T-helper 2 cell (primary cell): ENCODE data around the gene SQOR.
A peak's percentile ranks its signal among the peaks of the same experiment; 100 is the strongest.

Experiments
- DNase-seq, 5 experiments: peaks; one replicate each; pipeline versions ENCODE4 v3.0.0 to v3.0.0-alpha.2; 2012 to 2022
- total RNA-seq, 2 donors: gene quantifications; one replicate each; lab custom pipeline; 2026; lab: John Stamatoyannopoulos, UW

Gene SQOR
- 8.1 to 15.2 reads per million in 2 donors for total RNA-seq

GRCh38 chr15:45634432-45635190, at the start of gene SQOR:
SQOR (plus strand) TSS chr15:45635029; CDS start chr15:45658924, 23,895 bp downstream.
- DNase-seq, result peak; percentile 30 to 88 (median 47)

GRCh38 chr15:45585069-45585791, 49.6 kb upstream of the SQOR start:
- no peak for DNase-seq

GRCh38 chr15:45586125-45586524, 48.7 kb upstream of the SQOR start:
- no peak for DNase-seq

DNA sequence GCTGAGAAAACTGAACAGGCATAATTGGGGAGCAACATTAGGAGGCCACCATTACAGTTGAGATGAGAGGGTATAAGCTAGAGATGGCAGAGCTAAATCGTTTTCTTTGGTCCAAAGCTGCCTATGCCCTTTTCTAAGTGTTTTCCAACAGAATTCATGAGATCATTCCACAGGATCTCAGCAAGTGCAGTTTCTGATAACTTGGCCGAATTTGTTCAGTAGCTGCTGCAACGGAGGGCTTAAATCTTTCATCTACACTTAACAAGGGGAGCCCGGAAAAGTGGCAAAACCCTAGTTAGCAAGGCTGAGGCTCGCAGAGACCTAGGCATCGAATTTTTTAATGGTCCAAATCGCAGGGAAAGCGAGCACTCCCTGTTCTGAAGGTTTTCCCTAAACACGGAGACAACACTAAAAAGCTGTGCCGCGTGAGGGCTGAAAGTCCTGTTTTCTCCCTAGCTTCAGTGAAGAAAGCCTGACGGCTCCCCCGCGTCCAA, 48.2 kb upstream of the SQOR start:
- no peak for DNase-seq

DNA sequence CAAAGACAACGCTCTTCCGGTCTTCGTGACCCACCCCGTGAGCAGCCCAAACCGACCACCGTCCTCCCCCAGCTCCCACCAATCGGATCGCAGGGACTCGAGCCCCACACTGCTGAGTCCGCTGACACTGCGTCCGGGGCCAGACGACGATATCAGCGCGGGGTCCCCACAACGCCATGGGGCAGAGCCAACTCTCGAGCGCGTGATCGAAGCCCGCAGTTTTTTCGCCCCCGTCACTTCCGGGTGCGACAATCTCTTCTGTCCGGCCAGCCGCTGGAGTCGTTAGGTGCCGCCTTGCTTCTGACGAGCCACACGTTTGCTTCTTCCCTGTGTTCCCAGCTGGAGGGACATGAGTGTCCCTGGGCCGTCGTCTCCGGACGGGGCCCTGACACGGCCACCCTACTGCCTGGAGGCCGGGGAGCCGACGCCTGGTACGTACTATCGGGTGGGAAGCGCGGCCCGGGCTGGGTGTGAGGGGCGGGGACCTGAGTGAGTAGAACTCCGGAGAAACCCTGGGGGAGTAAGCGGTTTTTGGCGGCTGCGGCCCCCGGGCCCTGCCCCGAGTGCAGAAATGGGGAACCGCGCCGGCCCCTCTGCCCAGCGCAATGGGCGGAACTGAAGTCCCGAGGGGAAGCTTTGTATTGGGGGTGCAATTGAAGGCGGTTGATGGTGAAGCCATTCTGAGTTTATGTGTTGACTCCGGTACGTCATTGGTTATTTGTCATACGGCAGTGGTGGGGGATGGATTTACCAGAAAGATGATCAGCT, 47.5 kb upstream of the SQOR start, which contains the start of gene BLOC1S6:
BLOC1S6 (plus strand) TSS at position 285 of the 768 bp plus-strand sequence; CDS start at position 350, 65 bp downstream.
- peak; percentile 74 to 94 (median 86) for DNase-seq

- DNase-seq, result no peak
These were observed 47.0 kb upstream of the SQOR start for GRCh38 chr15:45587863-45588170.

DNA sequence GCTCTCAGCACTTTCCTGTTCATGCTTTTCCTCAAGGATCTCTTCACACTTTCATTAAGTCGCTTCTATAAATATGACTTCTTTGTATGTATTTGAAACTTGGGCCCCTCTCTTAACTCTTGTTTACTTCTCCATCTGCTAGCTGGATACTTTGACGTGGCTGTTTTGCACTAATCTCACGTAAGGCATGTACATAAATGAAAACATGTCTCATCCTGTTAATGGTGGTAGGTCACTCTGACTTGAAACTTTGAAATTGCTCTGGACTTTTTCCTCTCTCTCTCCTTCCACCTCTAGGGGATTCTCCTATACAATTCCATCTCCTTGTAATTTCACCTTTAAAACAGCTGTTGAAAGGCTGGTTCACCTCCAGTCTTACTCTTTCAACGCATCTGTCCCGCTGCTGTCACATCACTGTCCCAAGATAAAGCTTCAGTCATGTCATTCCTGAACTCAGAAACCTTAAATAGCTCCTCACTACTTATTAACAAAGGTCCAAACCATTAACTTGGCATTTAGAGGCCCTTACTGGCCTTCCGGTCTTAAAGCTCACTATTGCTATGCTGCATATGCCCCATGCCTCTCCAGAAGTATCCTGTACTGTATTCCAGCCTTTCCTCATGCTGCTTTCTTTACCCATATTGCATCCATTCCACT, 46.5 kb upstream of the SQOR start:
- peak in 1 of 5 experiments; percentile 31 for DNase-seq

- no peak for DNase-seq
These were observed 45.6 kb upstream of the SQOR start for GRCh38 chr15:45589256-45589655.

DNA sequence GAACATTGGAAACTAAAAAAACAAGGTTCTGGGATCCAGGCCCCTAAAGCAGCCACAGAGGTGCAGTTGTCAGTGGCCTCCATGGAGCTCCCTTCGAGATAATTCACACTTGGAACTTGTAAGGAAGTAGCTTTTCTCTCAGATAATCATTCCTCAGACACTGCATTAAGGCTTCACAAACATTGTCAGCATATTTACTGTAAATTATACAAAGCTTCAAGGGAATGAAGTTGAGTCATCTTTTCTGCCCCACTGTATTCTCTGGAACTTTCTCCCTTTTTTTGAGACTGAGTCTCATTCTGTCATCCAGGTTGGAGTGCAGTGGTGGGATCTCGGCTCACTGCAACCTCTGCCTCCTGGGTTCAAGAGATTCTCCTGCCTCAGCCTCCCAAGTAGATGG, 40.5 kb upstream of the SQOR start:
- no peak for DNase-seq

- DNase-seq, result no peak
These were observed 39.8 kb upstream of the SQOR start for GRCh38 chr15:45594835-45595530.

- no peak for DNase-seq
These were observed 30.9 kb upstream of the SQOR start for GRCh38 chr15:45603881-45604280.

- no peak for DNase-seq
These were observed 30.5 kb upstream of the SQOR start for GRCh38 chr15:45604326-45604725.

DNA sequence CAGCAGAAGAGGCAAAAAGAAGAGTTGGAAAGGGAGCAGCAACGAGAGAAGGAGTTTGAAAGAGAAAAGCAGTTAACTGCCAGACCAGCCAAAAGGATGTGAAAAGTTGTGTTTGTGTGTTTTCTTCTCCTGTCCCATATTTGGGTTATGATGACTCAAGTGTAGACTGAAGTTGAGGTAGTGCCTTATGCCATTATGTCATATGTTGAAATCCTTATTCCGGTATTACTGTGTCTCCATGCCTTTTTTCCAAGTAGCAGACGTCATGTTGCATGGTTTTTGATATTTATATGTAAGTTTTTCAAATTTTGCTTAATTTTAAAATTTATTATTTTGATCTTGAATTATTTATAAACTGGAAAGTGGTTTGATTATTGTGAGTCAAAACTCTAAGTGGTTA, 28.4 kb upstream of the SQOR start:
- DNase-seq, result no peak

- no peak for DNase-seq
These were observed 28.0 kb upstream of the SQOR start for GRCh38 chr15:45606841-45607240.

- no peak for DNase-seq
These were observed 23.5 kb upstream of the SQOR start for GRCh38 chr15:45611305-45611704.

DNA sequence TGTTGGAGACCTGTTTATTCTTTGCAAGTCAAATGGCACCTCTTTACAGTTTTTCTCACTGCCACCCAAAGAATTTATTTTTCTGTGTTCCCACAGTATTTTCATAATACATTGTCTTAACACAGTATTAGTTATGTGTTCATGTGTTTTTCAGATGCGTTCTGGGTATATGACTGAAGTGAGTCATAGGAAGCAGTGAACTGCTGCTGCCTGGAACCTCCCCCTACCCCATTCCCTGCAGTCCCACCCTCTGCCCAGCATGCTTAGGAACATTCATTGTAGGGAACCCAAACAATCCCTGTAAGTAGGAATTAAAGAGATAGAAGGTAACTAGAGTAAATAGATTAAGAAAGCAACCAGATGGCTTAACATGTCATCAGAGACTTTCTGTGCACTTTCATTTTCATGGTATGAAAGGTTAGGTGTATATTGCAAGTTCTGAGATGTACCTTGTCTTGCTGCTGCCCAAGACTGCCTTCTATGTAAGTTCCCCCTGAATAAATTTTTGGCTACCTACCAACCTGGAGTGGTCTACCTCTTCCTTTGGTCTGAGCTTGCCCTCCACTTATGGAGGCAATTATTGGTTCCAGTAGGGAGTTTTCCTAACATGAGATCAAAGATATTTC, 21.9 kb upstream of the SQOR start:
- no peak for DNase-seq

- DNase-seq, result no peak
These were observed 17.9 kb upstream of the SQOR start for GRCh38 chr15:45616901-45617323.

- peak in 1 of 5 experiments; percentile 60 for DNase-seq
These were observed 16.0 kb upstream of the SQOR start for GRCh38 chr15:45618813-45619212.

GRCh38 chr15:45628136-45628535, 6.7 kb upstream of the SQOR start:
- DNase-seq, result no peak

DNA sequence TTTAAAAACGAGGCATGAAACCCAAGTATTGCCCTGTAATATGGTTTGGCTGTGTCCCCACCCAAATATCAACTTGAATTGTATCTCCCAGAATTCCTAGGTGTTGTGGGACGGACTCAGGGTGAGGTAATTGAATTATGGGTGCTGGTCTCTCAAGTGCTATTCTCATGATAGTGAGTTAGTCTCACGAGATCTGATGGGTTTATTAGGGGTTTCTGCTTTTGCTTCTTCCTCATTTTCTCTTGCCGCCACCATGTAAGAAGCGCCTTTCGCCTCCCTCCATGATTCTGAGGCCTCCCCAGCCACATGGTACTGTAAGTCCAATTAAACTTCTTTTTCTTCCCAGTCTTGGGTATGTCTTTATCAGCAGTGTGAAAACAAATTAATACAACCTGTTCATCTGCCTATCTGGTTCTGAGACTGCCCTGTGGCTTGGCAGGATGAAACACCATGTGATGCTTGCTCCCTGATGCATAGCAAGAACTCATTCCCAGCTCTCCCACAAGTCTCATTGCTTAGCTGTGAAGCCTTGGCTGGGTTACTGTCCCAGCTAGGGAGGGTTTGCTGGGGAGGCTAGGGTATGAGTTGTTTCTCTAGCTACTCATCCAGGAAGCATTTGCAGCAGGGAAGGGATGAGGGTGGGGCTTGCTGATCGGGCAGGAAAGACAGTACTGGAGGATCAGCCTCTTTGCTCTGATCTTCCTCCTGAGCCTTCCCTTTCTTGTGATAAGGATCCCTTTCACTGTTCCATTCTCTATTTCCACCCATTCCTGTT, 3.7 kb upstream of the SQOR start:
- DNase-seq, result no peak

DNA sequence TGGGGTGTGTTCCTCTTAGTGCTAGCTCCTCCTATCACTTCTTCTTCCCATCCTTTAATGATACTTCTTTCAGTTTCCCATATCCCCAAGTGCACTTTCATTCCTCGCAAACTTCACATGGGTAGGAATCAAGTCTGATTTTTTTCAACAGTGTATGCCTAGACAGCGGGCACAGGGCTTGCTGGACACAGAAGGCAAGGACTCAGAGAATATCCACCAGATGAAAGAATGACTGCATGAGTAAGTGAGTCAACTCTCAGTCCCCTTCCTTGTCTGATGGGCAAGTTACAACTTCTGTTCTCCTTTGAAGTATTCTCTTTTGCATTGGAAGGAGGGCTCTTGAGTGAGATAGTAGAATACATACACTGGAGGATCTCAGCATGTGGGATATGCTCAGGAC, 3.1 kb upstream of the SQOR start:
- DNase-seq, result no peak
